Neural progenitor cell (in vitro differentiated cells): ENCODE measurements around the gene TBCEL.

Experiments
- EZH2 ChIP-seq: fragments of 200-600 bp; sonication (generic); IDR thresholded peaks from 2 replicates; pipeline ENCODE4 v1.6.1; 2017; ENCODE audit warnings: antibody characterized with exemption, mild to moderate bottlenecking, moderate library complexity
- EZH2phosphoT487 ChIP-seq: fragments of 200-600 bp; sonication (generic); IDR thresholded peaks from 2 replicates; pipeline ENCODE4 v1.6.1; 2017; ENCODE audit warnings: antibody characterized with exemption
- TF ChIP-seq, protein P1 (sequence below): fragments of 200-600 bp; sonication (generic); IDR thresholded peaks from 2 replicates; pipeline ENCODE4 v1.5.1; 2017; ENCODE audit warnings: antibody characterized with exemption, mild to moderate bottlenecking

DNA sequence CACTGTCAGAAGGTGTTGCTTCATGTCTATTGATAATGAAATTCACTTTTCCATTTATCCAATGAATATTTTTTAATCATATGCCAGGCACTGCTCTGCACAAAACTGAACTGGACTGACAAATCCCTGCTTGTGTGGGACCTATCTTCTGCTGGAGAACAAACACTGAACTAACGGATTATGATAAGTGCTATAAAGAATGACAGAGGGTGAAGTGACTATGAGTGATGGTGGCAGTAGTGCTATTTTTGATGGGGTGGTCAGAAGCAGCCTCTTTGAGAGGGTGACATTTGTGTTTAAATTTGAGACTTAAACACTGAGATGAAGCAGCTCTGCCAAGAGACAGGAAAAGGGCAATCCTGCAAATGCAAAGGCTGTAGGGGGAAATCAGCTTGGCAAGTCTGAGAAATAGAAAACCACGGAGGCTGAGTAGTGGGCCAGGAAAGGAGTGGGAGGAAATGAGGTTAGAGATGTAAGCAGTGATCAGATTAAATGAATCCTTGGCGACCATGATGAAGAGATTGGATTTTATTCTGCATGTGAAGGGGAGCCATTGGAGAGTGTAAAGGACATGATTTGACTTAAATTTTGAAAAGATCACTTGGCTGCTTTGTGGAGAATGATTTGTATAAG is 6.0 kb downstream of the TBCEL start:
- TF ChIP-seq, protein P1, sequence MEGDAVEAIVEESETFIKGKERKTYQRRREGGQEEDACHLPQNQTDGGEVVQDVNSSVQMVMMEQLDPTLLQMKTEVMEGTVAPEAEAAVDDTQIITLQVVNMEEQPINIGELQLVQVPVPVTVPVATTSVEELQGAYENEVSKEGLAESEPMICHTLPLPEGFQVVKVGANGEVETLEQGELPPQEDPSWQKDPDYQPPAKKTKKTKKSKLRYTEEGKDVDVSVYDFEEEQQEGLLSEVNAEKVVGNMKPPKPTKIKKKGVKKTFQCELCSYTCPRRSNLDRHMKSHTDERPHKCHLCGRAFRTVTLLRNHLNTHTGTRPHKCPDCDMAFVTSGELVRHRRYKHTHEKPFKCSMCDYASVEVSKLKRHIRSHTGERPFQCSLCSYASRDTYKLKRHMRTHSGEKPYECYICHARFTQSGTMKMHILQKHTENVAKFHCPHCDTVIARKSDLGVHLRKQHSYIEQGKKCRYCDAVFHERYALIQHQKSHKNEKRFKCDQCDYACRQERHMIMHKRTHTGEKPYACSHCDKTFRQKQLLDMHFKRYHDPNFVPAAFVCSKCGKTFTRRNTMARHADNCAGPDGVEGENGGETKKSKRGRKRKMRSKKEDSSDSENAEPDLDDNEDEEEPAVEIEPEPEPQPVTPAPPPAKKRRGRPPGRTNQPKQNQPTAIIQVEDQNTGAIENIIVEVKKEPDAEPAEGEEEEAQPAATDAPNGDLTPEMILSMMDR: no peak
- no peak for TF ChIP-seq EZH2
- TF ChIP-seq EZH2phosphoT487: no peak
